ENCODE results near the gene LRRC49.

- no peak for TF ChIP-seq GATA3 (IDR thresholded peaks at IDR 0.05; ENCODE audit: low read depth, low read length)
- TF ChIP-seq GATA2 (IDR thresholded peaks at IDR 0.05; ENCODE audit: low read depth, low read length) = no peak
Observed at GRCh38 chr15:70882361-70882760, 10.3 kb upstream of the LRRC49 start.

All from SH-SY5Y (cell line).